ENCODE measurements around the gene SETD7.

The SETD7 gene

DNA sequence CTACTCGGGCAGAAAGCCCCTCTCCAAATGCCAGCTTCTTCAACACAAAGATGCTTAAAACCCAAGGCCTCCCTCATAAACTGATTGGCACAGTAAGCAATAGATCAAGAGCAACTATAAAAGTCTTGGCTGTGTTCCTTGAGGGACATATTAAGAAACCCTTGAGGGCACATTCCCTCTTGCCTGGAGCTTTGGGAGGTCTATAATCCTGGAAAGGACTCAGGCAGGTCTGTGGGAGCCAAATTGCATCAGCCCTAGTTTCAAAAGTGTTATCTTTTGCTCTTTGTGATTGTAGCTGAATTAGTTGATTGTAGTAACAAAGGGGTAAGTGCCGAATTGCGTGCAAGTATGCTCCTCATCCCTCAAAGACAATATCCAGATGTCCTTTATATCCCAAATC, 18.6 kb upstream of the SETD7 start:
- no peak for DNase-seq (ENCODE audit: low spot score)

DNA sequence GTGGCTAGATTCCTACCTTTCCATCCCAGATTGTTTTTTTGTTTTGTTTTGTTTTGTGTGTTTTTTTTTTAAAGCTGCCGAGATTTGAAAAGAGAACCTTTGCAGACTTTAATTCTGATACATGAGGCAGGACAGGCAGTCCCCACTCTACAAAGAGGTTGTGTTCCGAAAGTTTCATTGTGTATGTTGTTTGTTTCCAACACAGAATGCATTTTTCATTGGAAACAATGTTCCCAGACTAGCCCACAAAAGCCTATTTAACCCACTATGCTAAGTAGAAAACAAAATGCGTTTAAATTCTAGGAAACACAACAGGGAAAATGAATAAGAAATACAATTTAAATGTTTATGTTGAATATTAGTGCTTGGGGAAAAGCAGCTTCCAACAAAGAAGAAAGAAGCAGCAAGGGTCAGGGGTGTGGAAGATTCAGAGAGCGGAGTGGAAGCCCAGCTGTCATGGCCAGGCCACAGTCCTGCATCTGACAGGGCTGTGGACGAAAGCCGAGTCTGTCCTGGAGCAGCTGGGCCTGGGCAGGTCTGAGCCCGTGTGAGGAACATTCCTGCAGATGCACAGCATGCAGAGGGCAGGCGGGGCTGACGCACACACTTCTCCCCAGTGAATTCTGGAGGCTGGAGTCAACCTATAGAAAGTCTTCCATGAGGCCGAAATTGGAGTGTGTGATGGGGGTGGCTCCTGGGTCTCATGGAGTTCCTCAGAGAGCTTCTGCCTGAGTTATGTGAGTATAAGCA, 12.4 kb upstream of the SETD7 start:
- peak; percentile 83 for DNase-seq (ENCODE audit: low spot score)

DNA sequence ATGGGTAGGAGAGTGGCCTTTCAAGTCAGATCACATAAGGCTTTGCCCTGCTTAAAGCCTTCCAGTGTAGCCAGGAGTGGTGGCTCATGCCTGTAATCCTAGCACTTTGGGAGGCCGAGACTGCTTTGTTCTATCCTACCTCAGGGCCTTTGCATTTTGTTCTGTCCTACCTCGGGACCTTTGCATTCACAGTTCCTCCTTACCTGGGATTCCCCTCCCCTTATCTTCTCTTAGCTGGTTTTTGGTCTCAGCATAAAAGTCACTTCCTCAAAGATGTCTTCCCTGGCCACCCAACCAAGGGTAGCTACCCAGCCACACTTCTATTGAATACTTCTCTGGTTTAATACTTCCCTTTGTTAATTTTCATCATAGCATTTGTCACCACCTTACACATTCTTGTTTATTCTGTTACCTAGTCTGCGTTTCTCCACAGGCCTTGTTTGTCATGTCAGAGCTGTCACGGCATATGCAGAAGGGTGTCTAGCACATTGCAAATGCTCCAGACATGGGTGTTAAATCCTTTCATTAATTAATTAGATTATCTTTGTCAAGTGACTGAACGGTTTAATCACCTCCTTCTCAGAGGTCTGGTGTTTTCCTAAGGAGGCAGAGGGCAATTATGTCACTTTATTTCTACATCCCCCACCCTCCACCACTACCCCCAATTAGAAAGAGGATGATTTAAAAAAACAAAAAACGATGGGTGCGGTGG, 11.3 kb upstream of the SETD7 start:
- no peak for DNase-seq (ENCODE audit: low spot score)

DNA sequence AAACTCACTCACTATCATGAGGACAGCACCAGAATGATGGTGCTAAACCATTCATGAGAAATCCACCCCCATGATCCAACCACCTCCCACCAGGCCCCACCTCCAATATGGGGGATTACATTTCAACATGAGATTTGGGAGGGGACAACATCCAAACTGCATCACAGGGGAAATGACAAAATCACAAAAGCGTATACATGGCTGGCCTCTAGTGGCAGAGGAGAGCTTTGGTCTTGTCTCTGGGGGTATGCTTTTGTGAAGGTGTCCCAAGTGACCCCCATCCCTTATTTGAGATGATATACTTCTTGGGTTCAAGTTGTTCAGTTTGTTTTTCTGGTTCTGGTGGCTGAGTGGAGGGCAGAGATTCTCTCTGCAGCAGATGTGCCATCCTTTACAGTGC, 8.5 kb upstream of the SETD7 start:
- no peak for DNase-seq (ENCODE audit: low spot score)

GRCh38 chr4:139563515-139563914, 7.5 kb upstream of the SETD7 start:
- no peak for DNase-seq (ENCODE audit: low spot score)

GRCh38 chr4:139562839-139563238, 6.8 kb upstream of the SETD7 start:
- no peak for DNase-seq (ENCODE audit: low spot score)

DNA sequence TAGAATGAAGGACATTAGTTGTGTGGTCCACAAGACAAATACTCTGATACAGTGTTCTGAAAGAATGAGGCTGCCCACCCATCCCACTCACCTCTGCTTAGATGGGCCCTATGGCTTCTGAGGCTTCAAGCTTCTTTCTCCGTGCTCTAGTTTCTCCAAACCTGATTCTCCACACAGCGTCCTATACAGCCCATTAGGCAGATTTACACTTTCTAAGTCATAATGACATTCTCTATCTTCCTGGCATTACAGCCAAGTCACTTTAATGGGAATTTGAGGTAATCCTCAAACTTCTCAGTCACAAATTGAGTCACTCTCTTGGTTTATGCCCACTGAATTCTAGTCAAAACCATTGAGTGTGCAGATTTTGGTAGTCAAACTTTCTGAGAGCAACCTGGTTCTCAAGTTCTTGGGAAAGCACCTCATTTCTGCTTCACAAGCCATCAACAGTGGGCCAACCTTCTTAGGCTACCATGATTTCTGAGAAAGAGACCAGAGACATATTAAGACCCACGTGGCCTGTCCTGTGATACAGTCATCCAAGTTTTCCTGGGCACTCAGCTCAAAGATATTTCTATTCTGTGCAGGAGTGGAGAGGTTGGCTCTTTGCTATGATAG, 6.2 kb upstream of the SETD7 start:
- no peak for DNase-seq (ENCODE audit: low spot score)

DNA sequence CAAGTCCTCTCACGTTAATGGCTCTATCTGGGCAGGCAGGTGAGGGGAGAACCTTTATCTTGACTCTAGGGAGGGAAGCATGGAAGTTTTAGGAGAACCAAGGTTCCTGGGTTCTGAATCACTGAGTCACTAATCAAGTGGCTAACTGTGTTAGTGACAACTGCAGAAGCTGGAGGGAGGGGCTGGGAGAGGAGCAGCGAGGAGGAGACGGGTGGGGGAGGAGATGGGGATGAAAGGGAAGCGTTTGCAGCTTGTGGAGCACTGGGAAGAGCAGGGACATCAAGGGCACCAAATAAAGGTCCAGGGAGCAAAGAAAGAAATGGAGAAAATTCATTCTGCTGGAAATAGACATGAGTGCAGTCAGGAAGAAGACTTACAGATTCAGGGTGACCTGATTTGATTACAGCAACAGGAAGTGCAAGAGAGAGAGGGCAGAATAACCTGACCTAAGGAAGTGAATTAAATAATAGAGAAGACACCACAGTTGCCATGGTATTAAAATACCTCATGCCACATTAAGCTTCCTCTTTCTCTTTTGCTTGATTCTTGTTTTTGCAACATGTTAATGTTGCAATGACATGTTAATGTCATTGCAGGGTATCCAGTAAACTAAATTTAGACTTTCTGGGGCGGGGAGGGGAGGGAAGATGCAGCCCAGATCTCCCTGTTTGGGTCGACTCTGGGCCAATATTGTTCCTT, 4.5 kb upstream of the SETD7 start:
- DNase-seq (ENCODE audit: low spot score): peak; percentile 53

DNA sequence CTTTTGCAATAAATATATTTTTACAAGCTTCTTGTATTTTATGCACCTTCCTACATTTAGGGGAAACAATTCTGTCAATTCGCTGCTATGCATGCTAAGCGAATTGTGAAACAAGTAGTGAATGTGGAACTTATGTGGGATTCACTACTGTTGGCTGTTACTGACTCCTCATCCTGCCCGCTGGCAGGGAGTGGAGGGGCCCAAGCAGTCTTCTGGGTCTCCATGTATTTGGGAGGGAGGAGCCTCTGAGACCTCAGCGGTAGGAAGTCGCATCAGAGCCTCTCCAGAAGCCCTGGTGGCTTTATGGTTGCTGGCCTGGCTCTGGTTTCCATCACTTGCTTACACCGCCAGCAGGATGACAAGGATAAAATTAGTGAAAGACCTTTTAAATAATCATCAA, 3.7 kb upstream of the SETD7 start:
- no peak for DNase-seq (ENCODE audit: low spot score)

GRCh38 chr4:139559089-139559479, 3.1 kb upstream of the SETD7 start:
- peak; percentile 44 for DNase-seq (ENCODE audit: low spot score)

DNA sequence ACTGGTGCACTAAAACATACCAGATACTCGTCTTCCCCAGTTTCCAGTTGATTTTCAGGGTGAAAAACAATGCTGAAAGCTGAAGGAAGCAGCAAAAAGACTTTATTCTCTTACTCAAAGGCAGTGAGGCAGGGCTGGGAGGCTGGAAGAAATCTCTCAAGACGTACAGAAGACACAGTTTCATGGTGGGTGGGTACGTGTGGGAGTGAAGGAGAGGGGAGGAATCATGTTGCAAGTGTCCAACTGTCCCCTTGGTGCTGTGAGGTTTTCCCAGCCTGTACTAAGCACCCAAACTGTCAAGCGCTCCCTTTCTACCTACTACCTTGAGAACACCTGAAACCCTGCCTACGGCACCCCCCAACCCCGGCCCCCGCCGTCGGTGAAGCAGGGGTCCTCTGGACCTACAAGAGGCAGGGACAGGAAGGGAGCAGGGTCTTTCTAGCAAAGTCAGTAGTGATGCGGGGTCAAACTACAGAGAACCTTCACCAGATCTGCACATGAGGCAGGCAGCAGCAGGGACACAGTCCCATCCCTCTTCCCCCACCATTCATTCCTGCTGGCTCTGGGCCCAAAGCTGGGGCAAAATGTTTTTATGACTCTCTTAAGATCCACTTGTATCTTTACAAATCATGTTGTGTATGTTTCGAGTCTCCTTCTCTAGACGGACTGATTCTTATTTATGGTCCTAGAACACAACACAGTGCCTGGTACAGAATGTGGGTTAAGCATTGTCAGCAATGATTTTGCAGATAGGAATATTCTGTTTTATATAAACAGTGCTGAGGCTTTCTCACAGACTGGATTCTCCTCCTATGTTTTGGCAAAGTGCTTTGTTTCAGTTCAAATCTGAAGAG, 2.4 kb upstream of the SETD7 start:
- no peak for DNase-seq (ENCODE audit: low spot score)

DNA sequence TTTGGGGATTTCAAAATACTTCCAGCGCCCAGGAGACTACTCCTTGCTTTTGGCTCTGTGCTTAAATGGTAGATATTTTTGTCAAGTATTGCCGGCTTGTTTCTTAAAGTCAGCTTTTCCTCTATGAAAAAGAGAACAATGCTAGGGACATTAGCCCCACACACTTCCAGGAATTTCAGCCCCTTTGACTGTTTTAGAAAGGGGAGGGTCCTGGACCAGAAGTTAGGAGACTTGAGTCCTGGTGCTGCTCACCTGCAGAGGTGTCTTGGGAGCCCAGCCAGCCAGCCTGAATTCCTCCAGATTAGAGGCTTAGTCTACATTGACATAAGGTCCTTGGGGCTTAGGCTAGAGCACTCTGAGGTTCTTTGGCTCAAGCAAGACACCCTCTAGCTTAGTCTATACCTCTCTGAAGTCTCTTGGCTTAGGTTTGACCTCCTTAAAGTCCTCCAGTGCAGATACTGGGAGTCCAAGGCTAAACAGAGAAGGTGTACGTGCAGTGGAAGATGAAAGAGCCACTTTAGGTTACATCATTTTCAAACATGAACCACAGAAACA, 1.6 kb upstream of the SETD7 start:
- no peak for DNase-seq (ENCODE audit: low spot score)

DNA sequence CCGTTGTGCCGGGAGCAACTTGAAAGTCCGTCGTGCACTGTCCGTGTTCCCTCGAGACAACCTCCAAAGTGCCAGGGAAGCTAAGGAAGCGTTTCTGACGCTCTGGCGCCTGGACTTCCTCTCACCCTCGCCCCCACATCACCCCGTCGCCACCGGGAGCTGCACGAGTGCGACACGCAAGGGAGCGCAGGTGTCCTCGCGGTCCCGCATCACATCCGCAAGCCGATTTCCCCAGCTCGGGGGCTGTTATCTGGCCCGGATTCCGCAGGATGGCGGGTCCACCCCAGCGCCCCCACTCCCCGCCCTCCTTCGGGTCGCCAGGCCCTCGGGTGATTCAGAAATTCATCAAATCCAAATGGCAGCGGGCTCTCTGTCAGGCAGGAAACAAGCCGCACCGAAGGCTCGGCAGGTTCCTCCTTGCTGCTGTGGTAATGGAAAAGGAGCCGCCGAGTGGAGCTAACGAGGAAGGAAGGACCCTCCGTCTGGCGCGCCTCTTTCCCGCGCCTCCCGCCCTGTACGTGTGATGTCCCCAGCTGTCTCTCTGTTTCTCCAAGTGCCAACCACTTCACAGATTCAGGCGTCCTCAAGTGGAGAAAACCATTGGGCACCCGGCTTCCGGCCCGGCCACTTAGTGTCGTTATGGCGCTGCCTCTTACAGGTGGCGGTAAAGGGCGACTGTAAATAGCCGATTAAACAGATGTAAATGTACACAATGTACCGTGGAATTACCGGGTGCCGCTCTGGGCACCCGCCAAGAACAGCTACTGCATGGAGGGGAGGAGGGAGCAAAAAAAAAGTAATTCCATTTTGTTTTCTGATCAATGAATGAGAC, 921 bp upstream of the SETD7 start:
- DNase-seq (ENCODE audit: low spot score): peak; percentile 76

- no peak for DNase-seq (ENCODE audit: low spot score)
Observed at GRCh38 chr4:139555705-139556070, 331 bp downstream of the SETD7 start.

DNA sequence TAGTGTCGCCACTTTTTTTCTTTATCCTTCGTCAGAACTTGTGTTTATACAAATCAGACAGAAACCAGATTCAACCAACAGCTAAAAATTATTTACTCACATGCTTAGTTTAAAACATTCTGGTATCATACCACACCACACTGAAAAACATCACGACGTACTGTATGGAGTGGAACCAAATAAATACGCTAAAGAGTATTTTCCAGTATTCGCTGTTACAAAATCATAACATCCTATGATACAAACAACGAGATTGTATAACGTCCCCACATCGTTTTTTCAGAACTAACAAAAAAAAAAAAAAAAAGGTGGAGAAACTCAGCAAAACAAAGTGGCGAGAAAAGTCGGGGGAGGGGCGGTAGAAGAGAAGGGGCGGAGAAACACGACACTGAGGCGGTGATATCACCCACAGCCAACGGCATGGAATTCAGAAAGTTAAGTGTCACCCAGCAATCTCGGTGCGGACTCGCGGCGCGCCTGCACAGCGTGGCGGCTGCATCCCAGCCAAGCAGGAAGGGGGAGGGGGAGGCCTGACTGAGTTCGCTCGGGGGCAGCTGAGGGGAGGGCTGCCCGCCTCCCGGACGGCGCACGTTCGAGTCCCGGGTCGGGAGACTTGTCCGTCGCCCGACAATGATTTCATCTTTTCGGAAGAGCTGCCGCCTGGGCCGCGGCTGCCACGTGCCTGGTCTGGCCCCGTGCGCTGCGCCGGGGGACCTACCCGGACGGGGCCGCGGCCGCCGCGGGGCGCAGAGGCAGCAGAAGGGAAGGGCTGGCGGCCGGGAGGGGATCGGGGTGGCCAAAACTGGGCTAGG, 920 bp downstream of the SETD7 start:
- DNase-seq (ENCODE audit: low spot score): peak; percentile 89

DNA sequence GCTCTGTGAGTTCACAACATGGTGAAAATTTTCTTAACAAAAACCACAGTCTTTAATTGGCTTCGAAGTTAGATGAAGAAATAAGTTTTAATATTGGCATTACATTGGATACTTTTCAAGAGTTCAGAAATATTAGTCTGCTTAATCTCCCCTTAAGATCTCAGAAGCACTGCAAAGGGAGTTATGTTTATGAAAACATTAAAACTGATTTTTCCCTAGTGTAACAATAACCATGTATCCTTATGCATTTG, 1.5 kb downstream of the SETD7 start:
- DNase-seq (ENCODE audit: low spot score): no peak

DNA sequence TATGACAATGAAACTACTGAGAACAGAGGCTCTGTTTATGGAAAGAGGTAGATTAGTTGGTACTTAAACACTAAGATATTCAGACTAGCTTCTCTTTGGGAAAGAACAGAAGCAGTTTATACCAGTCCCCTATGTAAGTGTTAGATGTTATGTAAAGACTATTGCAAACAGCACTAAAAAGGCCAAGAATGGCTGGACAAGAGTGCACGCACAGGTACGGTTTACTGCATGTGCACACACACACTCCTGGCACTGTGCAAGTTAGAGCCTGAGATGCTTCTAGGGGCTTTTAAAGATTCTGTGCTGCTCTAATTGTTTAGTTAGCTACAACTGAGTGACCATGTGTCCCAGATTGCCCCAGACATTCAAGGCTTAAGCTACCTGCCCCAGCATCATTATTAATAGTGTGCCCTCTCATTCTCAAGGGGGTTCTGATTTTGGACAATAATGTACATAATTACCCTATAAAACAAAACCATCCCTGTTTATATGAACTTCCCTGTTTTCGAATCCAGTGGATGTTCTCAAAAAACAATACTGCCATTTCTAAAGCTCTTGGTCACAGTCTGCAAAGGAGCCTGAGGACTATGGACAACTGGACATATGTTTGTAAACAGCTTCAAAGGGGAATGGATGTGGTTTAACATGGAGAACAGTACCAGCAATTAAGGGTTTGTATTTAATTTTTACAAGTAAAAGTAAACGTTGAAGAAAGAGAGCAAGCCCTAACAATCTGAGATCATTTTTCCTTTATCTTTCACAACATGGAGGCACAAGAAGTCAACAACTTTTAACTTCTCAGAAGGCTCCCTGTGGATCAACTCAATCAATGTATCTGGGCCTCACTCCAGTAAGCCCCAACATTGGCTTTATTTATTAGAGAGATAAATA, 2.0 kb downstream of the SETD7 start:
- DNase-seq (ENCODE audit: low spot score): peak; percentile 64

DNA sequence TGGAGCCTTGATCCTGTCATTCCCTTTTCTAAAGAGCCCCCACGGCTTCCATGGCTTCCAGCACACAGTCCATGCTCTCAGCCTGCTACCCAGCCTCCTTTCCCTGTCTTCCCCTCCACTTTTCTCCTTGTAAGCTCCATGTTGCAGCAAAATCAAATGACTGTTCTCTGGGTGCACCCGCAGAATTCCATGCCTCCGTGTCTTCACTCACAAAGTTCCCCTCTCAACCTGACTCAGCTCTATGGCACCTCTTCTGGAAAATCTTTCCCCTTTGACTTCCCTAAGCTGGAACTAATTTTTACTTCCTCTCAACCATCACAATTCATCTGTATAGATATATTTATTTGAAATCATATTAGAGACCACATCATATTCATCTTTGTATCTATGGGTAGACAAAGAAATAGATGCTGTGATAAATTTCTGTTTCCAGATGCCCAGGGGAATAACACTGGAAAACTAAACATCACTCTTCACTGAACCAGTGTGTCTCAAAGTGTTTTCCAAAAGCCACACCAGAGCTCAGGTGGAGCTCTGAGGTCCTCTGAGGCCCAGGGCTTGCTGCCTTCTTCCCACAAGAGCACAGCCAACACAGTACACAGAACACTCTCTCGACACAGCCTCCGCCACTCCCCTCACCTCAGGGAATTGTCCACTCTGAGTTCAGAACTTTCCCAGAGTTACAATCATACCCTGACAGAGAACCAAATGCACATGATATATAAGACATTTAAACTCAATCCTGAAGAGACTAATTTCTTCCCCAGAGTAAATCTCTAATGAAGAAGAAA, 3.3 kb downstream of the SETD7 start:
- no peak for DNase-seq (ENCODE audit: low spot score)

All from pons (tissue), 1 donor.